Activated naive CD8-positive, alpha-beta T cell treated with anti-CD3 and anti-CD28 coated beads, Interleukin-2, amount 50 U/mL, for 24 hours (primary cell): ENCODE results near the gene ZNF335.
"Not testable (repeated sequence)": the region's sequence is repeated elsewhere in the genome, so short reads cannot be mapped to it uniquely, and the experiment has no call there.

ENCODE experiments used
- ATAC-seq: fragments of 150-1000 bp; cut with Tn5 transposase; one replicate; pipeline ENCODE4 v1.10.0; 2021
- DNase-seq: peaks from one replicate; pipeline ENCODE4 v3.0.0; 2021
- H3K27ac Mint-ChIP-seq: one replicate; pipeline ENCODE4 v1.8.0; 2021; ENCODE audit warnings: mild to moderate bottlenecking, mixed read lengths
- H3K27me3 Mint-ChIP-seq: one replicate; pipeline ENCODE4 v1.8.0; 2021; ENCODE audit warnings: mixed read lengths
- H3K36me3 Mint-ChIP-seq: one replicate; pipeline ENCODE4 v1.8.0; 2021; ENCODE audit warnings: low read depth, mixed read lengths
- H3K4me1 Mint-ChIP-seq: one replicate; pipeline ENCODE4 v1.8.0; 2021; ENCODE audit warnings: mixed read lengths
- H3K4me3 Mint-ChIP-seq: one replicate; pipeline ENCODE4 v1.8.0; 2021; ENCODE audit warnings: mild to moderate bottlenecking, moderate library complexity, mixed read lengths
- H3K9me3 Mint-ChIP-seq: one replicate; pipeline ENCODE4 v1.8.0; 2021; ENCODE audit warnings: mixed read lengths

ZNF335 gene

DNA sequence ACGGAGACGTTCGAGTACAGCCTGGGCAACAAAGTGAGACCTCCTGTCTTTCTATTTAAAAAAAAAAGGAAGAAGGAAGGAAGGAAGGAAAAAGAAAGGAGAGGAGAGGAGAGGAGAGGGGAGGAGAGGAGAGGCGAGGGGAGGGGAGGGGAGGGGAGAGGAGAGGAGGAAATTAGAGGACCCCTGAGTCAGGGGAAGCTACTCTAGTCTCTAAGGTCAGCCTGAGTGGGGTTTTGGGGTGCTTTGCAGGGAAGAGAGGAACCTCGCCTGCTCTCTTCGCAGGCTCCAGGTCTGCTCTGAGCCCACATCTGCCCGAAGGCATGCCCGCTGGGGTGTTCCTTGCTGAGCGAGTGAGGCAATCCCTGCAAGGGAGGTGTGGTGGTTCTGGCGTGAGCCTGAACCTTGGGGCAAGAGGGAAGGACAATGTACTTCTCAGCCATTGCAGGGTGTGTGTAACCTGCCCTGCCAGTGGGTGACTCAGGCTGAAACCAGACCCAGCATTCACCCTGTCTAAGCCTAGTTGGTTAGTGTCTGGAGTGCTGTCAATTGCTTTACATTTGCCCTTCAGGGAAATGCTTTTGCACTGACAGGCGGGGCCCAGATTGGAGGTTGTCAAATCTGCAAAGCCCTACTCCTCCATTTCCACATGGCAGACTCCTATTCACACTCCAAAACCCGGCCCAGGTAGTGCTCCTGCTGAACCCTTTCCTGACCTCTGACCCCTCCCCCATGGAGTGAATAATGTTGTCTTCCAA lies 21.4 kb upstream of the ZNF335 start:
- ATAC-seq: peak; percentile 64
- Mint-ChIP-seq H3K4me1 (peaks cover 16% of the 10 kb centered on the region), H3K27me3 (peaks cover 11% of the 10 kb centered on the region), H3K9me3 (no peaks in the 10 kb centered on the region), H3K27ac (no peak overlapping the region), H3K4me3 (no peak overlapping the region), H3K36me3 (no peaks in the 10 kb centered on the region)
- DNase-seq: no peak

DNA sequence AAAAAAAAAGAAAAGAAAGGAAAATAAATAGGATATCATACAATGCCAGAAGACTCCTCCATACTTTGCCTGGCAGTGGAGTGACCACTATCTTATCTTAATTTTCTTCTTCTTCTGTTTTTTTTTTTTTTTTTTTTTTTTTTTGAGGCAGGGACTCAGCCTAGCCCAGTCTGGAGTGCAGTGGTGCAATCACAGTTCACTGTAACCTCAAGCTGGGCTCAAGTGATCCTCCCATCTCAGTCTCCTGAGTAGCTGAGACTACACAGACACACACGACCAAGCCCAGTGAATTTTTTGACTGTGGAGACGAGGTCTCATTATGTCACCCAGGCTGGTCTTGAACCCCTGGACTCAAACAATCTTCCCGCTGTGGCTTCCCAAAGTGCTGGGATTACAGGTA lies 19.6 kb upstream of the ZNF335 start:
- H3K4me3 Mint-ChIP-seq: no peak overlapping the region
- H3K4me1 Mint-ChIP-seq: peaks cover 5% of the 10 kb centered on the region
- H3K36me3 Mint-ChIP-seq: no peaks in the 10 kb centered on the region
- DNase-seq (no peak), ATAC-seq (no peak)
- no peak overlapping the region for H3K27ac Mint-ChIP-seq
- H3K9me3 Mint-ChIP-seq: no peaks in the 10 kb centered on the region
- peaks cover 13% of the 10 kb centered on the region for H3K27me3 Mint-ChIP-seq

DNA sequence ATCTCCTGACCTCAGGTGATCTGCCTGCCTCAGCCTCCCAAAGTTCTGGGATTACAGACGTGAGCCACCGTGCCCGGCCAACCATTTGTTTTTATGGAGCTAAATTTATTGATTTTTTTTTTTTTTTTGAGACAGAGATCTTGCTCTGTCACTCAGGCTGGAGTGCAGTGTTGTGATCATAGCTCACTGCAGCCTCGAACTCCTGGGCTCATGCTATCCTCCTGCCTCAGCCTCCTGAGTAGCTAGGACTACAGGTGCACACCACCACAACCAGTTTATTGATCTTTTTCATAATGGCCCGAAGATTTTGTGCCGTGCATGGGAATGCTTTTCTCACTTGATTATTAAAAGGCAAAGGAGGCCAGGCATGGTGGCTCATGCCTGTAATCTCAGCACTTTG lies 16.8 kb upstream of the ZNF335 start:
- not testable (repeated sequence) for H3K9me3 Mint-ChIP-seq, ATAC-seq, H3K4me3 Mint-ChIP-seq, H3K4me1 Mint-ChIP-seq, H3K27ac Mint-ChIP-seq, H3K36me3 Mint-ChIP-seq, DNase-seq
- peaks cover 19% of the 10 kb centered on the region for H3K27me3 Mint-ChIP-seq

DNA sequence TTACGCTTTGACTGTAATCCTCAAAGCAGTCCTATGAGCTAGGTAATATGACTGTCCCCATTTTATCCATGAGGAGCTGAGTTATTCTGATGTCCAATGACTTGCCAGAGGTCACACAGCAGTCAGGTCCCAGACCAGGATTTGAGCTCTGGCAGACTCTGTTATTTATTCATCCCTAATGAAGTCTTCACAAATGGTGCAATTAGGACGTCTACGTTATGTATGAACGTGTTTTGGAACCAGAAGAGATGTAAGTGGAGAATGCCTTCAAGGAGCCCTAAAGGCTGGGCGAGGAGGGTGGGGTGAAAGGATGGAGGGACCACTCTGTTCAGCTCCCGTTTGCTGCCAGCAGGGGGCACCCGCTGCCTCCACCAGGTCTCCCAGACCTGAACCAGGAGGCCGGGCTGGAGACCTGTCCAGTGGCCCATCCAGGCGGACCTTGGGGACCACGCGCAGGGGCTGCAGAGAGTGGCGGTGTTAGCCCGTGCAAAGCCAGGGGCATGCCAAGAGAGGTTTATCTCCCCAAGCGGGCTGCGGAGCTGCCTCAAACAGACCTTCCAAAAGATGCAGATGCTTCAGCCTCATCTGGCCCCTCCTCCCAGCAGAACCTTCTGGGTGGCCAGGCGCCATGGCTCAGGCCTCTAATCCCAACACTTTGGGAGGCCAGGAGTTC lies 15.2 kb upstream of the ZNF335 start:
- ATAC-seq: peak; percentile 89
- Mint-ChIP-seq H3K9me3 (no peaks in the 10 kb centered on the region), H3K4me1 (no peaks in the 10 kb centered on the region), H3K27ac (no peak overlapping the region), H3K27me3 (peaks cover 19% of the 10 kb centered on the region), H3K4me3 (no peak overlapping the region), H3K36me3 (no peaks in the 10 kb centered on the region)
- peak; percentile 86 for DNase-seq

DNA sequence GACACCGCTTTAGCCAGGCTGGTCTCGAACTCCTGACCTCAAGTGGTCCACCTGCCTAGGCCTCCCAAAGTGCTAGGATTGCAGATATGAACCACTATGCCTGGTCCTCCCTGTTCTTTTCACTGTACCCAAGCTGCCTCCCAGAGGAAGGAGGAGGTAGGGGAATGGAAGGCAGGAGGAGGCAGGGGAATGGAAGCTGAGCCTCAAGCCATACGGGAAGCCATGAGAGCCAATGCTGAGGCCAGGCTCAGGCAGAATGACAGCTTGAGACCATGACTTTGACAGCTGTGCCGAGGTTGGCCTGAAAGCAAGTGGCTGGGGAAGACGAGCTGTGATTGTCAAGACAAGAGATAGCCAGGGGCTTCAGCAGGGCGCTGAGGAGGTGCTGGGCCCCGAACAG lies 13.6 kb upstream of the ZNF335 start:
- Mint-ChIP-seq H3K36me3 (no peaks in the 10 kb centered on the region), H3K4me1 (no peaks in the 10 kb centered on the region), H3K27me3 (peaks cover 15% of the 10 kb centered on the region), H3K27ac (no peak overlapping the region), H3K4me3 (no peak overlapping the region), H3K9me3 (no peaks in the 10 kb centered on the region)
- DNase-seq (no peak), ATAC-seq (no peak)

DNA sequence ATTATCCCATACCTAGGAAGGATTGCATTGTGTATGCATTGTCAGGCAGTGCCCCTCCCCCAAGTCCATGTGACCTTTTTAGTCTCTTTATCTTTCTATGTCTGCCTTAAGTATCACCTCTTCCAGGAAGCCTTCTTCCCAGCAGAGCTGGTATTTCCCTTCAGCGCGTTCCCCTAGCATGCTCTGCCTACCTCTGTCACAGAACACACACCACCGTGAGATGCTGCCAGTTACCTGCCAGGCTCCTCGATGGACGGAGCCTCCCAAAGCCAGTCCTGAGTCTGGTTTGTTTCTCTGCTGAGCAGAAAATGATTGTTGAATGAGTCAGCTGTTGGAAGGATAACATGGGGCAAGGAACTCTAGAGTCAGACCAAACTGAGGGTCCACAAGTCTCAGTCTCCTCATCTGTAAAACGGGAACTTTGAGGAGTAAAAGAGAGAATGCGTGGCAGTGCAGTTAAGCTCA lies 11.3 kb upstream of the ZNF335 start:
- no peak for DNase-seq
- H3K9me3 Mint-ChIP-seq: no peaks in the 10 kb centered on the region
- peaks cover 8% of the 10 kb centered on the region for H3K27me3 Mint-ChIP-seq
- no peaks in the 10 kb centered on the region for H3K4me1 Mint-ChIP-seq
- no peak for ATAC-seq
- no peaks in the 10 kb centered on the region for H3K36me3 Mint-ChIP-seq
- no peak overlapping the region for H3K27ac Mint-ChIP-seq
- no peak overlapping the region for H3K4me3 Mint-ChIP-seq

DNA sequence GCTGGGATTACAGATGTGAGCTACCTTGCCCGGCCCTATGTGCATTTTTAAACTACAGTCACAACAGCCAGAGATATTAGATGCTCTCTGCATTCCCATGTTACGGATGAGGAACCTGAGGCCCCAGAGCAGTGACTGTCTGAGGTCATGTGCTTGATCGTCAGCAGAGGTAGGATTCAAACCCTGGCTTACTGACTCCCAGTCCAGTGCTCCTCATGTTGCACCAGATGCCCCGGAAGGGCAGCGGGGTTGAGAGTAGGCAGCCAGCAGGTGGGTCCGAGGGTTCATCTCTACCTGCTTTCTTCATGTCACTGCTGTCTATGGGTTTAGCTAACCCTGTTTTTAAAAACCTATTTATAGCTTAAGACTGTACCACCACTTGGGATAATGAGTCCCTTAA lies 9.3 kb upstream of the ZNF335 start:
- Mint-ChIP-seq H3K9me3 (no peaks in the 10 kb centered on the region), H3K36me3 (no peaks in the 10 kb centered on the region), H3K27ac (no peak overlapping the region), H3K4me1 (no peaks in the 10 kb centered on the region), H3K27me3 (peaks cover 5% of the 10 kb centered on the region), H3K4me3 (no peak overlapping the region)
- ATAC-seq (no peak), DNase-seq (no peak)

DNA sequence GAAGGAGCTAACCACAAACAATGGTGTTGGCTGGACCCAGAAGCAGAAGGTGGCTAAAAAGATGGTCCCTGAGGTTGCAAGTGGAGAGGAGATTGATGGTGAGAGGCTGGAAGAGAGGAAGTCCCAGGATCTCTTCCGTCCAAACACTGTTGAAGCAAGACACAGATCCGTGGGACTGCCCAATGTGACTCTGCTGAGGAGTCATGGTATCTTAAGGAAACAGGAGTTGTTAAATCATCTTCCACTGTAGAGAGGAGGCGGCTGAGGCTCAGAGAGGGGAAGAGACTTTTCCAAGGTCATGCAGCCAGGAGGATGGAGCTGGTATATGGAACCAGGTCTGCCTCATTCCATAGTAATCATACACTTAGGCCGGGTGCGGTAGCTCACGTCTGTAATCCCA lies 4.1 kb upstream of the ZNF335 start:
- Mint-ChIP-seq H3K27me3 (peaks cover 5% of the 10 kb centered on the region), H3K36me3 (peaks cover 5% of the 10 kb centered on the region), H3K27ac (no peak overlapping the region), H3K9me3 (no peaks in the 10 kb centered on the region), H3K4me3 (no peak overlapping the region), H3K4me1 (peaks cover 9% of the 10 kb centered on the region)
- ATAC-seq (no peak), DNase-seq (no peak)

DNA sequence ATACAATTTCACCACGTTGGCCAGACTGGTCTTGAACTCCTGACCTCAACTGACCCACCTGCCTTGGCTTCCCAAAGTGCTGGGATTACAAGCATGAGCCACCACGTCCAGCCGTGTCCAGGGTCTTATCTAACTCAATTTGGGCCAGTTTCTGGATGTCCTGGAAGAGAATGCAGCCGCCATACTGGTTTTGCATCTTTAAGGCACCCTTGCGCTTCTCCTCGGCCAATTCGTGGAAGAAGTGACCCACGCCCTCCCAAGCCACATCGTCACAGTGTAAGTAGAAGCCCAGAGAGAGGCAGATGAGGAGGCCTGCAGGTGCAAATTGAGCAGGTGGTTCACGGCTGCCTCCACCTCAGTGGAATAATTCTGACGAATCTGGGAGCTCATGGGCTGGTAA lies 3.7 kb upstream of the ZNF335 start:
- Mint-ChIP-seq H3K27ac (no peak overlapping the region), H3K36me3 (peaks cover 5% of the 10 kb centered on the region), H3K9me3 (no peaks in the 10 kb centered on the region), H3K4me3 (no peak overlapping the region), H3K27me3 (peaks cover 5% of the 10 kb centered on the region), H3K4me1 (peaks cover 9% of the 10 kb centered on the region)
- no peak for ATAC-seq
- no peak for DNase-seq

DNA sequence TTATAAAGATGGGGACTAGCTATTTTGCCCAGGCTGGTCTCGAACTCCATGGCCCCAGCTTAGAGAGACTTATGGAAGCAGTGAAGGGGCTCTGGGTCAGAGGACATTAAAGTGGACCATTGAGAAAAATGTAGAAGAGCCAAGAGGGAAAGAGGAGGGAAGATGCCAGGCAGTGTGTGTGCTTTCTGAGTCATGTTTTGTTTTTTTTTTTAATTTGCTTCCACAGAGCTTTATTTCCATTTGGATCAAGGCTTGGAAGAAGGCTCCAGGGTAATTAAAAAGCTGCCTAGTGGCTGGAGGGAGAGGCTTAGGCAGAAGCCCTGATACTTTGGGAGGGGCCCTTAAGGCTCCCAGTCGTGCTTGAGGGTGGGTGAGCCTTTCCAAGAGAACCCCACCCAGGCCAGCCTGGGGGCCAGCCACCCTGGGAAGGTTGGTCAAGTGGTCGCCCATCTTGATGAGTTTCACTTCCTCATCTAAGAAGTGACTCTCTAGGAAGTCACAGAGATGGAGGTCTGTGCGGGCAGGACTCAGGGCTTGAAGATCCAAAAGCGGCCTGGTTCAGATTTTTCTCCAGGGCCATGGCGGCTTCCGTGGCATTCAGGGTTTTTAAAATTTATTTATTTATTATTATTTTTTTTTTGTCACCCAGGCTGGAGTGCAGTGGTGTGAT lies 3.0 kb upstream of the ZNF335 start:
- Mint-ChIP-seq H3K4me1 (peaks cover 13% of the 10 kb centered on the region), H3K4me3 (no peak overlapping the region), H3K36me3 (peaks cover 8% of the 10 kb centered on the region), H3K27ac (no peak overlapping the region), H3K9me3 (no peaks in the 10 kb centered on the region), H3K27me3 (peaks cover 5% of the 10 kb centered on the region)
- ATAC-seq (no peak), DNase-seq (no peak)

DNA sequence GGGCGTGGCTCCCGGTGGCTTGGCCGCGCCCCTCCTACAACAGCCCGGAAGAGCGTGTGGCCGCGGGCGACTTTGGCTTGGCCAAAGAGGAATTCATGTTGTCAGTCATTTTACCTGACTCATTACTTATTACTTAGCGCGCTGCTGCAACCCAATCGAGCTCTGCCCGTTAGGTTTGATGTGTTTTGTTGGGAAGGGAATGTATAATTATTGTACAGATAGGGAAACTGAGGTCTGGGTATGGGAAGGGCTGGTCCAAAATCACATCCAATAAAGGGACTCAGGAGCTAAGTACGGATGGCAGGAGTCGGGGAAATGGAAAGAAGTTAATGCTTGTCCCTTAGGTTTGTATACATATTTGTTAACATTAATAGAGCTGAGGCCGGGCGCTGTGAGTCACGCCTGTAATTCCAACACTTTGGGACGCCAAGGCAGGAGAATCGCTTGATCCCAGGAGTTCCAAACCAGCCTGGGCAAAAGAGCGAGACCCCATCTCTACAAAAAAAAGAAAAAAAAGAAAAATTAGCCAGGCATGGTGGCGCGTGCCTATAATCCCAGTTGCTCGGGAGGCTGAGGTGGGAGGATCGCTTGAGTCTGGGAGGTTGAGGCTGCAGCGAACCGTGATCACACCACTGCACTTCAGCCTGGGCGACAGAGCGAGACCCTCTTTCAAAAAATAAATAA lies 639 bp upstream of the ZNF335 start:
- peak overlapping the region; percentile 99 for H3K27ac Mint-ChIP-seq
- no peaks in the 10 kb centered on the region for H3K9me3 Mint-ChIP-seq
- peaks cover 14% of the 10 kb centered on the region for H3K36me3 Mint-ChIP-seq
- peaks cover 20% of the 10 kb centered on the region for H3K4me1 Mint-ChIP-seq
- DNase-seq: no peak
- H3K27me3 Mint-ChIP-seq: peaks cover 5% of the 10 kb centered on the region
- peak; percentile 84 for ATAC-seq
- H3K4me3 Mint-ChIP-seq: peak overlapping the region; percentile 95

DNA sequence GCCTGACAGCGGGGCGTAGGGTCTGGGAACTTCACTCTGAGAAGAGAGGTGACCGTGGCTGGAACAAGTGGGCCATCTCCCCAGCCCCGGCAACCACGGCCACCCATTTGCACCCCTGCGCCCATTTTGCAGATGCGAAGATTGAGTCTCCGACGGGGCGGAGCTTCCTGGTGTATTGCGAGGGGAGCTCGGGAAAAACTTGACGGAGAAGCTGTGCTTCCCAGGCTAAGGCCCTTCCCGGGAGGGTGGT lies 653 bp downstream of the ZNF335 start:
- peaks cover 3% of the 10 kb centered on the region for H3K27me3 Mint-ChIP-seq
- DNase-seq (no peak), ATAC-seq (no peak)
- H3K4me3 Mint-ChIP-seq: peak overlapping the region; percentile 95
- H3K36me3 Mint-ChIP-seq: peaks cover 20% of the 10 kb centered on the region
- no peaks in the 10 kb centered on the region for H3K9me3 Mint-ChIP-seq
- peaks cover 20% of the 10 kb centered on the region for H3K4me1 Mint-ChIP-seq
- H3K27ac Mint-ChIP-seq: peak overlapping the region; percentile 99

DNA sequence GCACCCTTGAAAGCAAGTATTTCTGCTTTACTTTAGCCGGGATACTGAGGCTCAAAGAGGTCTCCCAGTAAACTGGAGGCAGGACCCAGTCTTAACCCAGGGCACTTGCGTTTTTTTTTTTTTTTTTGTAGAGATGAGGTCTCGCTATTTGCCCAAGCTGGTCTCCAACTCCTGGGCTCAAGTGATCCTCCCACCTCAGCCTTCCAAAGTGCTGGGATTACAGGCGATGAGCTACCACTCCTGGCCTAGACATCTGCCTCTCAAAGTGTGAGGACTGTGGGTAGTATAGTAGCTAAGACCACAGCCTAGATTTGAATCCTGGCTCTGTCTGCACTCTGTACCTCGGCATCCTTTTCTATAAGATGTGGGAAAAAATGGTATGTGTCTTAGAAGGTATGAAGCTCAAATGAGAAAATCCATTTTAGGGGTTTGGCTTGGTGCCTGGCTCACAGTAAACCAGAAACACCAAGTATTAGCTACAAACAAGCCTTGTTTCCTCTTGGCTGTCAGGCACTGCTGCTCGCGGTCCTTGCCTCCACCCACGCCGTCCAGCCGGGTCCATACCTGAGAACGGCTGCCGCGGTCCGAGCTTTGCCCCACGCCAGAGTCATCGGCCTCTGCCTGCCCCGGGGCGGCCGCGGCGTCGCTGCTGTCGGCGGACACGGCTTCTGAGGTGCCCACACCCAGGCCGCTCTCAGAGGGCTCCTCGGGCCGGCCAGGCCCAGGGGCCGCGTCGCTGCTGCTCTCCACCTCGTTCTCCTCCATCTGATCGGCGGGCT lies 1.2 kb downstream of the ZNF335 start:
- Mint-ChIP-seq H3K27me3 (peaks cover 3% of the 10 kb centered on the region), H3K27ac (peak overlapping the region; percentile 99), H3K9me3 (no peaks in the 10 kb centered on the region), H3K4me1 (peaks cover 20% of the 10 kb centered on the region), H3K36me3 (peaks cover 21% of the 10 kb centered on the region), H3K4me3 (peak overlapping the region; percentile 95)
- ATAC-seq: no peak
- peak; percentile 36 for DNase-seq
